WTC11 (cell line): Measurements from ENCODE around the gene GRAMD1B. TPM values are rescaled to one million over a fixed set of nuclear protein-coding genes. Genes with fewer than 3 reads are reported as not detected.

ENCODE experiments used
- ATF2 ChIP-seq: sonication (generic); formaldehyde crosslinking; IDR thresholded peaks from 2 replicates; pipeline ENCODE4 v1.8.1; 2022; ENCODE audit warnings: low read depth, missing genetic modification reagents, borderline replicate concordance
- CBFB ChIP-seq: sonication (generic); formaldehyde crosslinking; IDR thresholded peaks from 2 replicates; pipeline ENCODE4 v1.8.1; 2022; ENCODE audit warnings: mild to moderate bottlenecking, low read depth, missing genetic modification reagents
- CREB1 ChIP-seq: sonication (generic); formaldehyde crosslinking; IDR thresholded peaks from 2 replicates; pipeline ENCODE4 v1.8.0; 2023; ENCODE audit warnings: mild to moderate bottlenecking, missing genetic modification reagents
- CREM ChIP-seq: sonication (generic); formaldehyde crosslinking; IDR thresholded peaks from 2 replicates; pipeline ENCODE4 v1.8.1; 2022; ENCODE audit warnings: mild to moderate bottlenecking, missing genetic modification reagents, moderate library complexity
- CTCF ChIP-seq: fragments of 200-600 bp; IDR thresholded peaks from 2 replicates; pipeline ENCODE4 v1.8.0; 2022; ENCODE audit warnings: antibody characterized with exemption
- E2F4 ChIP-seq: sonication (generic); formaldehyde crosslinking; IDR thresholded peaks from 2 replicates; pipeline ENCODE4 v1.8.1; 2022; ENCODE audit warnings: low read depth, mild to moderate bottlenecking, moderate library complexity, missing genetic modification reagents, borderline replicate concordance
- E2F5 ChIP-seq: sonication (generic); formaldehyde crosslinking; IDR thresholded peaks from 2 replicates; pipeline ENCODE4 v1.8.1; 2022; ENCODE audit warnings: mild to moderate bottlenecking, moderate library complexity, missing genetic modification reagents
- FOXP4 ChIP-seq: sonication (generic); formaldehyde crosslinking; IDR thresholded peaks from 2 replicates; pipeline ENCODE4 v1.8.0; 2022; ENCODE audit warnings: mild to moderate bottlenecking, missing genetic modification reagents
- HMGXB4 ChIP-seq: sonication (generic); formaldehyde crosslinking; IDR thresholded peaks from 2 replicates; pipeline ENCODE4 v1.8.1; 2023; ENCODE audit warnings: mild to moderate bottlenecking, moderate library complexity, missing genetic modification reagents
- IRF1 ChIP-seq: sonication (generic); formaldehyde crosslinking; IDR thresholded peaks from 2 replicates; pipeline ENCODE4 v1.8.0; 2023; ENCODE audit warnings: missing genetic modification reagents
- IRF2 ChIP-seq: sonication (generic); formaldehyde crosslinking; IDR thresholded peaks from 2 replicates; pipeline ENCODE4 v1.8.0; 2022; ENCODE audit warnings: low read depth, missing genetic modification reagents, borderline replicate concordance
- MAX ChIP-seq: sonication (generic); formaldehyde crosslinking; IDR thresholded peaks from 2 replicates; pipeline ENCODE4 v1.8.0; 2022; ENCODE audit warnings: mild to moderate bottlenecking, missing genetic modification reagents
- NFE2L1 ChIP-seq: sonication (generic); formaldehyde crosslinking; IDR thresholded peaks from 2 replicates; pipeline ENCODE4 v1.8.1; 2023; ENCODE audit warnings: missing genetic modification reagents
- NR3C1 ChIP-seq: sonication (generic); formaldehyde crosslinking; conservative IDR thresholded peaks from 2 replicates; pipeline ENCODE4 v1.8.1; 2023; ENCODE audit warnings: low read depth, mild to moderate bottlenecking, missing genetic modification reagents
- PRDM15 ChIP-seq: sonication (generic); formaldehyde crosslinking; IDR thresholded peaks from 2 replicates; pipeline ENCODE4 v1.8.0; 2022; ENCODE audit warnings: missing genetic modification reagents
- PRRX2 ChIP-seq: fragments of 250-450 bp; sonication (Bioruptor Pico); IDR thresholded peaks from 2 replicates; pipeline ENCODE4 v1.8.0; 2021; ENCODE audit warnings: mild to moderate bottlenecking
- SMAD3 ChIP-seq: sonication (generic); formaldehyde crosslinking; IDR thresholded peaks from 2 replicates; pipeline ENCODE4 v1.8.0; 2022; ENCODE audit warnings: missing genetic modification reagents, mild to moderate bottlenecking, borderline replicate concordance
- TCF7 ChIP-seq: sonication (generic); formaldehyde crosslinking; IDR thresholded peaks from 2 replicates; pipeline ENCODE4 v1.8.0; 2022; ENCODE audit warnings: mild to moderate bottlenecking, low read depth, missing genetic modification reagents, moderate library complexity
- TP53 ChIP-seq: sonication (generic); formaldehyde crosslinking; IDR thresholded peaks from 2 replicates; pipeline ENCODE4 v1.8.1; 2023; ENCODE audit warnings: mild to moderate bottlenecking, missing genetic modification reagents
- ZBTB21 ChIP-seq: sonication (generic); formaldehyde crosslinking; IDR thresholded peaks from 2 replicates; pipeline ENCODE4 v1.8.1; 2023; ENCODE audit warnings: mild to moderate bottlenecking, missing genetic modification reagents, borderline replicate concordance
- ZNF425 ChIP-seq: fragments of 250-450 bp; sonication (Bioruptor Pico); conservative IDR thresholded peaks from 2 replicates; pipeline ENCODE4 v1.9.0; 2021; ENCODE audit warnings: mild to moderate bottlenecking
- total RNA-seq: library from RNA; stranded (reverse); gene quantifications from 3 replicates; pipeline ENCODE4 v1.2.3, GENCODE V29; 2021

GRAMD1B gene
- total RNA-seq, 1 experiment from 2014 or later = 31.5 TPM

GRCh38 chr11:123580557-123581275 lies 150.6 kb downstream of the GRAMD1B start (continued):
- TF ChIP-seq PRDM15 (CRISPR knock-in tag) = no peak
- TF ChIP-seq ZNF425 (CRISPR knock-in tag) = no peak
- peak; percentile 89; the same call in 1 of the 2 replicates for TF ChIP-seq ZBTB21
- no peak for TF ChIP-seq E2F4 (CRISPR knock-in tag)
- peak; percentile 82 for TF ChIP-seq MAX (CRISPR knock-in tag)
- no peak for TF ChIP-seq TP53 (CRISPR knock-in tag)
- TF ChIP-seq CREM (CRISPR knock-in tag) = no peak
- TF ChIP-seq CTCF = peak; percentile 97
- no peak for TF ChIP-seq CREB1 (CRISPR knock-in tag)
- TF ChIP-seq NFE2L1 = no peak
- TF ChIP-seq FOXP4 (CRISPR knock-in tag) = peak; percentile 52; the same call in 1 of the 2 replicates
- TF ChIP-seq IRF2 = no peak
- no peak for TF ChIP-seq PRRX2 (CRISPR knock-in tag)
- TF ChIP-seq HMGXB4 (CRISPR knock-in tag) = peak; percentile 48; the same call in 1 of the 2 replicates
- TF ChIP-seq IRF1 (CRISPR knock-in tag) = no peak
- peak; percentile 50; the same call in 1 of the 2 replicates for TF ChIP-seq E2F5 (CRISPR knock-in tag)
- no peak for TF ChIP-seq ATF2
- TF ChIP-seq CBFB (CRISPR knock-in tag) = 0 out of 2 replicates have a peak, but pooled peaks have one; percentile 29
- no peak for TF ChIP-seq SMAD3 (CRISPR knock-in tag)
- no peak for TF ChIP-seq TCF7
- TF ChIP-seq NR3C1 (CRISPR knock-in tag) = no peak
